Suppressor macrophage treated with lipopolysaccharide for 4 hours (primary cell): ENCODE data around the gene FOXJ1.

Experiments
- DNase-seq: peaks from one replicate; pipeline ENCODE4 v3.0.0-alpha.2; 2020

Gene FOXJ1

DNA sequence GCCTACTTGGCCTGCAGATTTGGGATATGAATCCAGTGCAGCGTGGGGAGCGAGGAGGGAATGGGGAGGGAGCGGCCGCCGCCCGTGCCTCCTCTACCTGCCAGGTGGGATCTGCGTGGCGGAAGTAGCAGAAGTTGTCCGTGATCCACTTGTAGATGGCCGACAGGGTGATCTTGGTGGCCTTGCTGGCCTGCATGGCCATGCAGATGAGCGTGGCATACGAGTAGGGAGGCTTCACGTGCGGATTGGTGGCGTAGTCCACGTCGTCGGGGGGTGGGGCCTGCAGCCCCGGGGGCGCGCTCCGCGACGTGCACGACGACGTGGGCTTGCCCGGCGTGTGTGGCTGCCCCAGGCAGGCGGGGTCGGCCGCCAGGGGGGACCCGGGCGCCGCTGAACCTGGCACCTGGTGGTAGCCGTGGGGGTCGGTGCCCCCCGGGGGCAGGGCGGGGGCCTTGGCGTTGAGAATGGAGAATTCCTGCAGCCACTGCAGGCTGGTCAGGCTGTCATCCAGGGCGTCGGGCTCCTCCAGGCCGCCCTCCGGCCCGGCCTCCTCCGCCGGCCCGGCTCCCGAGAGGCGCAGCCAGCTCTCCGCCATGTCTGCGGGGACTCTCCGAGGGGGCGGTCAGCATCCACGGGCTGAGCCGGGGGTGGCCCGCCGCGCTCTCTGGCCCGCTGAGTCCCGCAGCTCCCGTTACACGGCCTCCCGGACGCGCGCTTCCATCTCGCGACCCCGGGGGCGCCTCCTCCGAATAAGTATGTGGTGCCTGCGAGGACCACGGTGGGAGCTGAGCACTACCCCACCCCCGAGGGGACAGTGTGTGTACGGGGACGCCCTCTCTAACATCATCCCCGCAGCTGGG lies 1.0 kb downstream of the FOXJ1 start:
- DNase-seq: no peak

DNA sequence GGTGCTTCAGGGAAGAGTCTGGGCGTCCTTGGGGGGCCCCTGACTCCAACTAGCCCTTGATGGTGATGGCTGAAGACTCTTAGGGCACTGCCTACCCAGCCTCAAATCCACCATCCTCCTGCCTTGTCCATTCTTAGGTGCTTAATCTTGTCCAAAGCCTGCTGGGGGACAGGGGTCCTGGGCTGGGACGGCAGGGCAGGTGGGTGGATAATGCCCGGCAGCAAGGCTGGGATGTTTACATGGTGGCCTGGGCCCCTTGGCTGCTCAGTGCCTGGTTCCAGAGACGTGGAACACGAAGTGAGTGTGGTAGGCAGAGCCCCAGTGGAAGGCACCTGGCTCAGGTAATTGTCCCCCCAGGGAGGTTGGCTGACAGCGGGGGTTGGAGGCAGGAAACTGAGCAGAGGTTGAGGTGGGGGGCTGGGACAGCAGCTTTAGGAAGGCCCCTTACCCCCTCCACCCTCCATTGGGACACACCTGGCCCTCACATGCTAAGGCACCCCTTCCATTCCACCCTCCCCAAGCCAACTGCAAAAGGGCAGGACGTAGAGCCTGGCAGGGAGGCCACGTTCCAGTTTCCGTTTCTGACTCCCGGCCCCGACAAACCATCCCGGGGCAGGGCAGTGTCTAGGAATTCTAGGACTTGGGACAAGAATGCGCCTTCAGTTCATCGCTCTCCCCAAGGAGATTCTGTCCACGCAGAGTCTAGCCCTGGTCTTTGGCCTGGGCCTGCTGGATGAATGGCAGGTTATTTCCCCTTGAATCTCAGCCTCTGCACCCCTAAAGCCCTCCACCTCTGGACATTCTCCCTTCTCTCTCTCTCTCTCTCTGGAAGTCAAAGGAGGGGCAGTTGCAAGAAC lies 1.9 kb downstream of the FOXJ1 start:
- no peak for DNase-seq

DNA sequence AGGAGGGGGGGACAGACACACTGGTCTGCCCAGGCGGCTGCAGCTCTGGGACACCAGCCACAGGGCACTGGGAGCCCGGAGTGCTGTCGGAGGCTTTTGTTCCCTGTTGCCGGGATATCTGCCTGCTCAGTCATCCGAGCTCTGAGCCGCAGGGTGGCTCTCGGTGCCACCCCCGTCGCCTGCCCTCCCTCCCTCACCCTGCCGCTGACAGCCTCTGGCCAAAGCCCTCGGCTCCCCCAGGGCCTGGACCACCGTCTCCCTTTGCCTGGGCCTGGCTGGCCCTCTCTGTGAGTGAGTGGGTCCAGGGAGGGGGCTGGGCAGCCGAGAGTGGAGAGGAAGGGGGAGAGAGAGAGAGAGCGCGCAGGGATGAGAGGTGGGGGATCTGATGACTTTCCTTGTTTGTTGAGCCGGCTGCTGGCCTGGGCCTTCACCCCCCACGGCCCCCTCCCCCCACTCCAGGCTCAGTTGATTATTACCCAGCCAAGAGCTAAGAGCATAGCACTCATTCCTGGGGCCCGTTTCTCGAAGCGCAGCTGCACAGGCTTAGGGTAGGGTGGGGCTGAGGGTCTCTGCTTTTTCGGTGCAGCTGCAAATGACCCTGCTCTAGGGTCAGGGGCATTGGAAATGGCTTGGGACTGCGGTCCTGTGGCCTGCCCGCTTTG lies 2.7 kb downstream of the FOXJ1 start:
- no peak for DNase-seq

DNA sequence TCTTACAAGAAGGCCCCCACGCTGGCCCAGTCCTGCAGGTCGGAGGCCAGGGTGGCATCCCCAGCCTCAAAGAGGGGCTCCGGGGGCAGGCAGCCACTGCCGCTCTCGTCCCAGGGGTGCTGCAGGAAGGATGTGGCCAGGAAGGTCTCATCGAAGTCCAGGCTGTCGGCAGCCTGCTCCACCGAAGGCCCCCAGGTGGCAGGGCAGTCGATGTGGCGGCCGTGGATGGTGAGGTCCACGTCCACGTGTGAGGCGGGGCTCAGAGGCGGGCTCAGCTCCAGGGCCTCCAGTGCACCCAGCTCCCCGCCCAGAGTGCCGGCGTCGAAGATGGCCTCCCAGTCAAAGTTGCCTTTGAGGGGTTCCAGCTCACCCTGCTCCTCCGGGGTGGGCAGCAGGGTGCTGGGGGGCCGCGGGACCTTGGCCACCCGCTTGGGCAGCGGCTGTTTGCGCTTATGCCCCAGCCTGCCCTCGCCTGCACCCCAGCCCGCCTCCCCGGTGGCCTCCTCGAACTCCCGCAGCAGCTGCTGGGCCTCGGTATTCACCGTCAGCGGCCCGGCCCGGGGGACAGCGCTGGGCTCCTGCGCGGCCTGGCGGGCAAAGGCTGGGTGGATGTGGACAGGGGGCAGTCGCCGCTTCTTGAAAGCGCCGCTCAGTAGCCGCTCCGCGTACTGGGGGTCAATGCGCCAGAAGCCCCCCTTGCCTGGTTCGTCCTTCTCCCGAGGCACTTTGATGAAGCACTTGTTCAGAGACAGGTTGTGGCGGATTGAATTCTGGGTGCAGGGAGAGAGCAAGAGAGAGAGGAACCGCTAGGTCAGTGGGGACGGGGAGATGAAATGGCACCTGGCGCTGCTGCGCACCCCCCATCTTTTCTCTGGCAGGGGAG lies 3.5 kb downstream of the FOXJ1 start:
- DNase-seq: no peak

DNA sequence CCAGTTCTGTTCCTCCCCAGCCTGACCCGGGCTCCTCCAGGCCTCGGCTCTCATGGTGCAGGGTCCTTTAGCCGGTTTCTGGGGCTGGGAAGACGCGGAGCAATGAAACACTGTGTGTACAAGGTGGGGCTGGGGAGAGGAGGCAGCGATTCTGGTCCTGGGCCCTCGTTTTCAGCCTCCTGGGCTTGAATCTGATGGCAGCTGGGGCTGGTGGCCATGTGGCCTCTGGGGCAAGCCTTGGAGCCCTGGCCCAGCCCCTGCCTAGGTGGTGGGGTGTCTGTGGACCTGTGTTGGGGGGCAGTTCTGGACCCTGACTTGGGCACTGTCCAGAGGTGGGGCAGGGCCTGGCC lies 4.1 kb downstream of the FOXJ1 start:
- no peak for DNase-seq

DNA sequence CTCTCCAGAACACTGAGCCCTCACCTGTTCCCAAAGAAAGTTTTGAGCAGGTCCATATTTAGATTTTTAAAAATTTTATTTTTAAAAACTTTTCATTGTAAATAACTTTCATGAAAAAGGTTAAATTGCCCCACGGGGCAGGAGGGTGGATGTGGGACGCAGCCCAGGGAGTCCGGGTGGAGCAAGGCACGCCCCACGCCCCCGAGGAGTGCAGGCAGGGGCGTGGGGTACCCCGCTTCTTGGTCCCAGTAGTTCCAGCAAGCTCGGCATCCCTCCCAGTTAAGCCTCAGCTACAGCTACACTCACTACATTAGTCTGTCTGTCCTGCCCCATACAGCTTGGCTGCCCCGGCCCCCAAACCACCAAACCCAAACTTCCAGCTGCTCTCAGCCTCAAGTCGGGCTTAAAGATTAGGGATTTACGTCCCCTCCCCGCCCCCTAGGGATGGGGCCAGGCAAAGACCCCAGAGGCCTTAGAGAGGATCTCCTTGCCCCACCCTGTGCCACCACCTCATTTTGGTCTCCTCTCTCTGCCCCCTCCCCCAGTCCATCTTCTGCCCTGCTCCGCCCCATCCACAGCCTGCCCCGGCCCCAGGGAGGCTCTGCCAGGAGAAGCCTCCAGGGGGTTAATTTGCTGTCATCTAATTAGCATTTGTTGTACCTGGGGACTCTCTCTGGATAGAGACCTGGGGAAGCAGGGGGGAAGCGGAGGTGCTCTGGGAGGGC lies 4.6 kb downstream of the FOXJ1 start:
- no peak for DNase-seq

DNA sequence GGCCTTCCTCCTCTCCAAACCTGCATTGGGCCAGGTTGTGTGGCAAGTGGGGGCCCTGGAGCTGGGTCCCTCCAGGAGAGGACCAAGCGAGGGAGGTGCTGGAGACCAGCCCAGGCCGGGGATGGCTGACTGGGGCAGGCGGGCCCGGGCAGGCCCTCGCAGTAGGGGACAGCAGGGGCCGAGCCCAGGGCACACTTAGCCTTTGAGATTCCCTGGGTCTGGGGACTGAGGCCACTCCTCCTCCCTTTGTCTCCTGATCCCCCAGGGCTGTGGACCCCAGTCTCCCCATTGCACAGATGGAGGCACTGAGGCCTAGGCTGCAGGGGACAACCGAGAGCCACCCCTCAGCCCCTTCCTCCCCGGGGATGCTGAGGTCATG lies 5.2 kb downstream of the FOXJ1 start:
- DNase-seq: no peak

DNA sequence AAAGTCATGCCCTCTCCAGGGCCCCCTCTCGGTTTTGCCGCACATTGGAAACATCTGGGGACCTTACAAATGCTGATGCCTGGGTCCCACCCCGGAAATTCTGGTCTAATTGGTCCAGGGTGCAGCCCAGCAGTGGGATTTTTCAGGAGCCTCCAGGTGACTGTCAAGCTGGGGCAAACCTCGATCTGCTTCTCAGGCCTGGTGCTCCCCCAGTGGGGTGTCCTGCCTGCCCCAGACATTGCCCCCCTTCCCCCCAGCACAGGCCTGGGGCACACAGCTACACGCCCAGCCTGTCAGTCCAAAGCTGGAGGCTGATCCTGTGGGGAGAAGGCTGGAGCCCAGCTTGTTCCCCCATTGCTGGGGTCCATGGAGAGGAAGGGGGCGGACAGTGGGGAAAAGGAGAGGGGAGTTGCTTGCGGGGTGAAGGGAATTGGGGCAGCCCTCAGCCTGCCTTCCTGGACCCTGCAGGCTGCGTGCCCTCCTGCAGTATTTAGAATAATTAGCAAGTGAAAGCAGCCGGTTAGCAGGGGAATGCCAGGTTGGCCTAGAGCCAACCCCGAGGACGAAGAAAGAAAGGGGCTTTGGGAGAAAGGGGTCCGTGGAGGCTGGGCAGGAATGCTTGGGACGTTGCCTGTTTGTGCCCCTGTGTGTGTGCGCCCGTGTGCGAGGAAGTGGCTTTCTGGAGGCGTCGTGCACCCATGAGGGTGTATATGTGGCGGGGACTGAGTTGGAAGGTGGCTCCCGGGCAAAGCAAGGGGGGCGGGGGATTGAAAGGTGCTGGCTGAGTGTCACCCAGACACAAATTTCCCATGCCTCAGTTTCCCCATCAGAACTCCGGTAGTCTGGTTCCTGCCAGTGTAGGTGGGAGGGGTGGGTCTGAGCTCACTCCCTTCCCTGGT lies 5.9 kb downstream of the FOXJ1 start:
- DNase-seq: no peak

DNA sequence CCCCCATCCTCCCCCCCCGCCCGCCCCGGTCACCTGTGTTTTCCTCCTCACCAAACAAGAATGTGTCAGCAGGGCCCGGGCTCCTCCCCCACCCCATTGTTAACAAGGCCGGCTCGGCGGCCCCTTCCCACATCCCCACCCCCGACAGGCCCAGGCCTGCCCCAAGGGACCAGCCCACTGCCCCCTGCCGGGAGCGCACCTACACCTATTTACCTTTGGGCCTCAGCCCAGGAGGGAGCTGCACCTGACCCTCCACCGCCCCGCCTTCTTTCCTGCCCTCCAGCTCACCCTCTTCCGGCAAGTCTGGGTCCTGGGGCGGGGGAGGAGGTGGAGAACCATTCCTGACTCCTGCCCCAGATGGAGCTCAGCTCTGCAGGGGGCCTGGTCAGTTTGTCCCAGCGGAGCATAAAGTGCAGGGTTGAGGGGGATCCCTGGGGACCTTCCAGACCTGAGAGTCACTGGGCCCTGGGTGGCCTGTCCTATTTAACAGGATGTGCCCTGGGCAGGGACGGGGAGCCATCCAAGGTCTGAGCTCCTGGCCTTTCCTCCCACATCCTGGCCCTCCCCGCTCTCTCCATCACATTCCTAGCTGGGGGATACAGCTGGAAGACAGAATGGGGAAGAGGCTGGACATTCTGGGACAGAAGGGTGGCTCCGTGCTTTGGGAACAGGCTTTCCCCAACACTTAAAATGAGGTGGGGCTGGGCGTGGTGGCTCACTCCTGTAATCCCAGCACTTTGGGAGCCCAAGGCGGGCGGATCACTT lies 8.3 kb downstream of the FOXJ1 start:
- no peak for DNase-seq

DNA sequence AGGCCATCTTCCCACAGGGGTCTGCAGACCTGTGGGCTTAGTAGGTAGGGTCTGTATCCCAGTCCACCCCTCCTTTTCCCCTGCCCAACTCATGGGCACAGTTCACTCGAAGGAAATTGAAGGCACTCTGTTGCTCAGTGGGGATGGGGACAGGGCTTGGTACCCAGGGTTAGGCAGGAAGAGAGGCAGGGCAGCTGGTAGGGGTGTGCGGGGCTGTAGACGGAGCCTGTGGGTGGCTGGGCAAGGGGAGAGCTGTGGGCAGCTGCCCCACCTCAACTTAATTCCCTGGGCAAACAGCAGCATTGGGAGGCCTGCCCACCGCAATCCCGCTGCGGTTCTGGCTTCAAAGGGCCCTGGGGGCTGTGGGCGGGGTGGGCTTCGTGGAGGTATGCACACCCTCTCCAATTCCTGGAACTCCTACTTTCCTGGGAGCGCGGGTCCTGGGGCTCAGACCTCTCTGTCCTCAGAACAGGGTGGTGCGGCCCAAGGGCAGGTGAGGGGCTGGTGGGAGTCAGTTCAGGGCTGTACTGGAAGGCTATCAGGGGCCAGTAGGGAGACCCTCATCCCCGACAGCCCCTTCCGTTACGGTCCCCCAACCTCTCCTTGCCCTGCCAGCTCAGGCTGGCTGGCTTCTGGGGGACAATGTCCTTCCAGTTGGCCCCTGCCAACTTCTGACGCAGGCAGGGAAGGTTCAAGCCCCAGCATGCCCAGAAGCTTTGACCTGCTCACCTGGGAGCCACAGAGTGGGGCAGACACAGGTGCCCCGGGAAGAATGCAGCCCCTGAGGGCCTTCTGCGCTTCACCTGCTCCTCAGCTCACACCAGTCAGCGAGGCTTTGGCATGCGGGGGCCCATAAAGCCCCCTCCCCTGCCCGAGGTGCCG lies 9.1 kb downstream of the FOXJ1 start:
- no peak for DNase-seq

DNA sequence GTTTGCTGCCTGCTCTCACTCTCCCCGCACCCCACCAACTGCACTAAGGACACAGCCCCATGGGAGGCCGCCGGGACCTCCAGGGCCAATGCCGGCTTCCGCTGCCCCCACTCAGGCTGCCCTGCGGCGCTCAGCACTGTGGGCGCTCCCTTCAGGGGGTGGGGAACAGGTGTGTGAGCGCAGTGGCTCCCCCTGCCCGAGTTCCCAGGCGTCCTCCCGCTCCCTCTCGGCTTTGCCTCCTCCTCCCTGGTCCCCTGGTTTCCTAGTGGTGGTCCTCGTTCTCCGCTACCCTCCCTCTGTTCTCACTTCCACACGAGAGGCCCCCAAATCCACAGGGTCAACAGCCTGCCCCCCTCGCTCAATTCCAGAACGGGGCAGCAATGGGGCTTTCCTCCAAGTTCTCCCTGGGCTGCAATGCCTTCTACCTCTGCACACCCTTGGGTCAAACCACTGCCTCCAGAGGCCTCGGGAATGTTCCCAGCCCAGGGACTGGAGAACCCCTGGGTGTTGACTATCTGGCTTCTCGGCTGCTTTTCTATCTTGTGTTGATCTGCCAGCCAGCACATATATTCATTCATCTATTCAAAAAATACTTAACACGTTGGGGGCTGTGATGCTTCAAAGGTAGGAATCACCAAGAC lies 9.9 kb downstream of the FOXJ1 start:
- DNase-seq: no peak

DNA sequence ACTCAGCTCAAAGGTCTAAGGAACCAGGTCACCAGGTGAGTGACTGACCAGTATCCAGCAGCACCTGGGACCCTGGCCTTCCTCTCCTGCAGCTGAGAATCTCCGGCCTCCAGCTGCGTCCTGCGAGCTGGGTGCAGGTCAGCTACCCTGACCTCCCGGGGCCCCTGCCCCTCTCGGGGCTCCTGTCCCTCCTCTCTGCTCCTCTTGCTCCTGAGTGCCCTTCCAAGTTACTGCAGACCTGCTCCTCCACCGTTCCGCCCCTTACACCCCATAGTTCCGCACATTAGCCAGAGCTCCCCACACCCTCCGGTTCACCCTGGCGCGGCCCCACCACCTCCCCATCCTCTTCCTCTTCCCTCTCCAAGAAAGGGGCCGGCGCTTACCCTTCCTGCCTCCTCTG lies 10.6 kb downstream of the FOXJ1 start:
- DNase-seq: no peak

DNA sequence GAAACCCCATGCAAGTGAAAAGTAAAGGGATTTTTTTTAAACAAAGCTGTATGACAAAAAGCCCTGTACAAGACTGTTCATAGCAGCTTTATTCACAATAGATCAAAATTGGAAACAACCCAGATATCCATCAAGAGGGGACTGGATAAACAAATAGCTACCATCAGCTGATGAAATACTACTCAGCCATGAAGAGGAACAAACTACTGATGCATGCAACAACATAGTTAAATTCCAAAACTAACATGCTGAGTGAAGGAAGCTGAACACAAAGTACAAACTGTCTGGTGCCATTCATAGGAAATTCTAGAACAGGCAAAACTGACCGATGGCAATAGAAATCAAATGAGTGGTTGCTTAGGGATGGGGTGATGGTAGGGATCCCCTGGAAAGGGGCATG lies 15.1 kb downstream of the FOXJ1 start:
- DNase-seq: no peak

DNA sequence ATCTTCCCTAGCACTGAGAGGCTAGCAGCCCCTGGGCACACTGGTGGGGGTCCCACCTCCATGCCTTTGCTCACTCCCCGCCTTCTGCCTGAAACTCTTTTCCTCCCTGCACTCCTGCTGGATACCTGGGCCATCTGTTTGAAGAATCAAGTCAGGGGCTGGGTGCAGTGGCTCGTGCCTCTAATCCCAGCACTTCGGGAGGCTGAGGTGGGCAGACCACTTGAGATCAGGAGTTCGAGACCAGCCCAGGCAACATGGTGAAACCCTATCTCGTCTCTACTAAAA lies 15.7 kb downstream of the FOXJ1 start:
- DNase-seq: no peak

DNA sequence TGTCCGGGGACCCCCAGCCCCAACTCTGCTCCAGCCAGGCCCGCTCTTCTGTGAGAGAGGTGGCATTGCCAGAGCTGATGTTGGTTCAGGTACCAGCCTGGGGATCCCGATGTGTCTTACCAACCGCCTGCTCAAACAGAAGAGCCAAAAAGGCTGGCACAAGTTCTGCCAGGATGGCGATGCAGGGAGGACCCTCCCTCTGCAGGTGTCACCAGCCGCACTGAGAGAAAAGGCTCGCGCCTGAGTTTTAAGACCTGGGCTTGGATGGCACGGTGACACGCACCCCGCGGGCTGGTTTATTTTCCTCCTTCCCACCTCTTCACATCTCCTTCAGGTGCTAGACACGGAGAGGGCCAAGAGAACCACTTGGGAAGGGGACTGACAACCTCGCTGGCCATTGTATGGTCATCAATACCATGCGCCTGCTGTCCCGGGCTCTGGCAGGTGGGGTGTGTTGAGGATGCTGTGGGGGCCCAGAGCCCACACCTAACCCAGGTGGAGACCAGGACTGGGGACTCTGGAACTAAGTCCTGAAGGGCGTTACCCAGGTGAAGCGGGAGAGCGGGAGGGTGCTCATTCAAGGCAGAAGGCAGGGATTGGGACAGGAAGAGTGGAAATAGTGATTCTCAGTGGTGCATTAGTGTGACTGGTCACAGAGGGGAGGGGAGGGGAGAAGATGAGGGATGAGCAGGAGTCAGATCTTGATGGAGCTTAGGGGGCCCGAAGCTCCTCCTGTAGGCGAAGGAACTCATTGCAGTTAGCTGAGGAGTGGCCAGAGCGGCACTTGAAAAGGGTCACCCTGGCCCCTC lies 16.3 kb downstream of the FOXJ1 start:
- DNase-seq: no peak

DNA sequence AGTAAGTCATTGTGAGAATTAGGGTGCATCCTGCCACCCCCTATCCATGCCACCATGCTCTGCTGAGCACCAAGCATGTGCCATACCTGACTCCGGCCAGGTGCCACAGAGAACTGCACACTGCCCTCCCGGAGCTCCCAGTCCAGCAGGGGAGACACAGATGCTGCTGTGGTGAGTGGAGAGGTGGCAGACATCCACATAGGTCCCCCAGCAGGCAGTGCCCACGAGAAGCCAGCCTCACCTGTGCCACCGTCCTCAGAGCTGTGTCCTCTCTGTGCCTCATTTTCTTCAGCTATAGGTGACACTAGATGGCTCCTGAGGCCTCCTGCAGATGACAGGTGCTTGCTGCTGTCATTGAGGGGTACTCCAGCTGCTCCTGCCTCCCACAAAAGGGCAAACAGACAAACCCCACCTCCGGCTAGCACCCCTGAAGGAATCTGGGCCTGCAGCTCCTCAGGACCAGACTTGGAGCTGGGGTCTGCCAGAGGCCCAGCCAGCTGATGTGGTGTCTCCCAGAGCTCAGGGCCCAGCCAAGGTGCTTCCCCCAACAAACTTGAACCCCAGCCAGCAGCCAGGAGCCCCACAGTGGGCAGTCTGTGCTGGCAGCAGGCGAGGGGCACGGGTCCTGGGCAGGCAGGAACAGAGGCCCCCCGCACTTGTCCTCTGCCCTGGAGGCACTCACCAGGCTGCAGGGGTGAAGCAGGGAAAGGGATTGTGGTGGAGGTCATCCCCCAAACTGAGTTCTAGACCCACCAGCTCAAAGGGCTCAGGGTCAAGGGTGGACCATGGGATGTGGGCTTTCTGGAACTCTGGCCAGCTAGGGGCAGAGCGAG lies 17.1 kb downstream of the FOXJ1 start:
- DNase-seq: no peak

DNA sequence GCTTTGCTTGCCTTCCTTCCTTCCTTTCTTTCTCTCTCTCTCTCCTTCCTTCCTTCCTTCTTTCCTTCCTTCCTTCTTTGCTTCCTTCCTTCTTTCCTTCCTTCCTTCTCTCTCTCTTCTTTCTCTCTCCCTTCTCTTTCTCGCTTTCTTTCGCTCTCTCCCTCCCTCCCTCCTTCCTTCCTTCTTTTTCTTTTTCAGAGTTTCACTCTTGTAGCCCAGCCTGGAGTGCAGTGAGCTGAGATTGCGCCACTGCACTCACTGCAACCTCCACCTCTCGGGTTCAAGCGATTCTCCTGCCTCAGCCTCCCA lies 17.9 kb downstream of the FOXJ1 start:
- DNase-seq: no peak
